ENCODE data around the gene BMPR1B. TPM values are rescaled to one million over a fixed set of nuclear protein-coding genes. Genes with fewer than 3 reads are reported as not detected.

Gene BMPR1B
- total RNA-seq, 1 donor = 4.3 TPM

GRCh38 chr4:95107004-95107403, 349.2 kb downstream of the BMPR1B start:
- TF ChIP-seq, protein P1, sequence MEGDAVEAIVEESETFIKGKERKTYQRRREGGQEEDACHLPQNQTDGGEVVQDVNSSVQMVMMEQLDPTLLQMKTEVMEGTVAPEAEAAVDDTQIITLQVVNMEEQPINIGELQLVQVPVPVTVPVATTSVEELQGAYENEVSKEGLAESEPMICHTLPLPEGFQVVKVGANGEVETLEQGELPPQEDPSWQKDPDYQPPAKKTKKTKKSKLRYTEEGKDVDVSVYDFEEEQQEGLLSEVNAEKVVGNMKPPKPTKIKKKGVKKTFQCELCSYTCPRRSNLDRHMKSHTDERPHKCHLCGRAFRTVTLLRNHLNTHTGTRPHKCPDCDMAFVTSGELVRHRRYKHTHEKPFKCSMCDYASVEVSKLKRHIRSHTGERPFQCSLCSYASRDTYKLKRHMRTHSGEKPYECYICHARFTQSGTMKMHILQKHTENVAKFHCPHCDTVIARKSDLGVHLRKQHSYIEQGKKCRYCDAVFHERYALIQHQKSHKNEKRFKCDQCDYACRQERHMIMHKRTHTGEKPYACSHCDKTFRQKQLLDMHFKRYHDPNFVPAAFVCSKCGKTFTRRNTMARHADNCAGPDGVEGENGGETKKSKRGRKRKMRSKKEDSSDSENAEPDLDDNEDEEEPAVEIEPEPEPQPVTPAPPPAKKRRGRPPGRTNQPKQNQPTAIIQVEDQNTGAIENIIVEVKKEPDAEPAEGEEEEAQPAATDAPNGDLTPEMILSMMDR (IDR thresholded peaks at IDR 0.05; ENCODE audit: insufficient read depth, low read depth, low read length) = no peak
- no peak for DNase-seq (ENCODE audit: low read depth)
- no peak overlapping the region for H3K4me3 ChIP-seq (ENCODE audit: low read depth, low read length)

GRCh38 chr4:95107635-95108034, 349.9 kb downstream of the BMPR1B start:
- no peak overlapping the region for H3K4me3 ChIP-seq (ENCODE audit: low read depth, low read length)
- no peak for DNase-seq (ENCODE audit: low read depth)
- TF ChIP-seq, protein P1 (IDR thresholded peaks at IDR 0.05; ENCODE audit: insufficient read depth, low read depth, low read length) = no peak

GRCh38 chr4:95108883-95109421, 351.2 kb downstream of the BMPR1B start:
- DNase-seq (ENCODE audit: low read depth) = peak; percentile 50
- no peak overlapping the region for H3K4me3 ChIP-seq (ENCODE audit: low read depth, low read length)
- TF ChIP-seq, protein P1 (IDR thresholded peaks at IDR 0.05; ENCODE audit: insufficient read depth, low read depth, low read length) = no peak

GRCh38 chr4:95114521-95114920, 356.8 kb downstream of the BMPR1B start:
- TF ChIP-seq, protein P1 (IDR thresholded peaks at IDR 0.05; ENCODE audit: insufficient read depth, low read depth, low read length) = no peak
- H3K4me3 ChIP-seq (ENCODE audit: low read depth, low read length) = no peak overlapping the region
- DNase-seq (ENCODE audit: low read depth) = no peak

DNA sequence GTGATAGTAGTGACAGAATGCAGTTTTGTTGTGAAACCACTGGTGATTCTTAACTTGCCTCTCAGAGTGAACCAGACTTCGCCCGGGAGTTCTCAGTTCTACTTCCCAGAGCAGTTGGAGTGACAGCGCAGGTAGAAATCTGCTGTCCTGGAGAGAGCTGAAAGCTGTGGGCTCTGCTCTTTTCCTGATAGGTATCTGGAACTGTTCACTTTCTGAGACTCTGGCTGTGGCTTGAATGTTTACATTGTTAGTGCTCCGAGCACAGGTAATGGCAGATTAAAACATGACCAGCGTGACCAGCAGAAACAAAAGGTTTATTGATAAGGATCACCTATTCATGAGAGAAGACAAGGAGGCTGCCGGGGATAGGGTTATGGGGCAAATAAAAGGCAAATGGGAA, 360.7 kb downstream of the BMPR1B start:
- TF ChIP-seq, protein P1 (IDR thresholded peaks at IDR 0.05; ENCODE audit: insufficient read depth, low read depth, low read length) = no peak
- H3K4me3 ChIP-seq (ENCODE audit: low read depth, low read length) = no peak overlapping the region
- DNase-seq (ENCODE audit: low read depth) = no peak

- TF ChIP-seq, protein P1 (IDR thresholded peaks at IDR 0.05; ENCODE audit: insufficient read depth, low read depth, low read length) = no peak
- H3K4me3 ChIP-seq (ENCODE audit: low read depth, low read length) = no peak overlapping the region
- DNase-seq (ENCODE audit: low read depth) = no peak
Observed at GRCh38 chr4:95120456-95120855, 362.7 kb downstream of the BMPR1B start.

GRCh38 chr4:95122001-95122400, 364.2 kb downstream of the BMPR1B start:
- H3K4me3 ChIP-seq (ENCODE audit: low read depth, low read length) = no peak overlapping the region
- TF ChIP-seq, protein P1 (IDR thresholded peaks at IDR 0.05; ENCODE audit: insufficient read depth, low read depth, low read length) = no peak
- no peak for DNase-seq (ENCODE audit: low read depth)
